ENCODE results near the gene TNIK.

TNIK gene

DNA sequence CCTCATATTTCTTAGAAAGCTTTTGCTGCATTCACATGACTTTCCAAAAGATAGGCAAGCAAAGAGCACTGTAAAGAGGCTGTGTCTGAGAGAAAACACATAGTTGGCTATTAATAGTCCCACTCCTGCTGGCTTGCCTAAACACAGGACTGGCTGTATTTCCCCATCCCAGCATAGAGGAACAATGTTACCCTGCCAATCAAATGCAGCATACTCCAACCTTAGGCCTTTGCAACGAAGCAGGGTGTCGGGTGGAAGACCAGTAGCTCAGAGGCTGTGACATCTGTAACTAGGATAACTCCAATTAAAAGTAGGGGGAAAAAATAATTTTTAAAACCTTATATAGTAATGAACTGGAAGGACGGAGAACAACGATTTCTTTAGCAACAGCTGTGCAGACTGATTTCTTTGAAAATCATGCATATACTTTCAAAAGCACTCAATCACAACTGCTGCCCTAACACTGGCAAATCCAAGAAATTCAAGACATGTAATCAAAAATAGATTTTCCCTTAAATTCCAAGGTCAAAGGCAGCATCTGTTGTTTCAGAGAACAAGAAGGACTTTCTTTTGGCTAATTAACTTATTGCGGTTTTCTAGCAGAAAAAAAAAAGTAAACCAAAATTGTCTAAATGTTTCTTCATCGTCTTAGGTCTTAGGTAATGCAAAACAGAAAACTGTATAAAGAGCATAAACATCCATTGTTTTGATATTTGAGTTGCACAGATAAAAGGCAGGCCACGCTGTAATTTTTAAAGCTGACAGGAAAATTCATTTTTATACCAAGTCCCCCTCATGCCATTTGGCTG is 139.3 kb downstream of the TNIK start:
- peak overlapping the region; percentile 32 for H3K4me3 ChIP-seq
- no peak for DNase-seq (ENCODE audit: low spot score)
- peak overlapping the region; percentile 48 to 57 for H3K27ac ChIP-seq
- TF ChIP-seq, protein P1, sequence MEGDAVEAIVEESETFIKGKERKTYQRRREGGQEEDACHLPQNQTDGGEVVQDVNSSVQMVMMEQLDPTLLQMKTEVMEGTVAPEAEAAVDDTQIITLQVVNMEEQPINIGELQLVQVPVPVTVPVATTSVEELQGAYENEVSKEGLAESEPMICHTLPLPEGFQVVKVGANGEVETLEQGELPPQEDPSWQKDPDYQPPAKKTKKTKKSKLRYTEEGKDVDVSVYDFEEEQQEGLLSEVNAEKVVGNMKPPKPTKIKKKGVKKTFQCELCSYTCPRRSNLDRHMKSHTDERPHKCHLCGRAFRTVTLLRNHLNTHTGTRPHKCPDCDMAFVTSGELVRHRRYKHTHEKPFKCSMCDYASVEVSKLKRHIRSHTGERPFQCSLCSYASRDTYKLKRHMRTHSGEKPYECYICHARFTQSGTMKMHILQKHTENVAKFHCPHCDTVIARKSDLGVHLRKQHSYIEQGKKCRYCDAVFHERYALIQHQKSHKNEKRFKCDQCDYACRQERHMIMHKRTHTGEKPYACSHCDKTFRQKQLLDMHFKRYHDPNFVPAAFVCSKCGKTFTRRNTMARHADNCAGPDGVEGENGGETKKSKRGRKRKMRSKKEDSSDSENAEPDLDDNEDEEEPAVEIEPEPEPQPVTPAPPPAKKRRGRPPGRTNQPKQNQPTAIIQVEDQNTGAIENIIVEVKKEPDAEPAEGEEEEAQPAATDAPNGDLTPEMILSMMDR (IDR thresholded peaks at IDR 0.05) = no peak

DNA sequence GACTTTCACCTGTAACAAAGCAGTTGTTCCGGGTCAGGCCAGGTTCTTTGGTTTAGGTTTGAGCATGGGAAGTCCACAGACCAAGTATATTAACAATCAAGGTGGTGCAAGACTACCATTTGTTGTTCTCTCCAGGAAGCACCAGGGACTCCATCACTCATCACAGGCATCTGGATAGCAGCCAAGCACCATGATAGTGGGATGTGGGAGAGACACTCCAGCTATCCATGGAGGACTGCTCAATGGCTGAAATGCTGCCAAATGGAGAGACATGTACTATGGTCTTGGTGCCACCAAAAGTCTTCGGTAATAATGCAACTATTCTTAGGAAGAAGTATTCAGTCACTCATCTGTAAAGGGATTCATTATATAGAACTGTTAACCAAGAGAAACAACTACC is 143.0 kb downstream of the TNIK start:
- TF ChIP-seq, protein P1 (IDR thresholded peaks at IDR 0.05) = no peak
- no peak for DNase-seq (ENCODE audit: low spot score)
- Histone ChIP-seq H3K27ac (no peak overlapping the region), H3K4me3 (no peak overlapping the region)

GRCh38 chr3:171315919-171316318 is 144.3 kb downstream of the TNIK start:
- TF ChIP-seq, protein P1 (IDR thresholded peaks at IDR 0.05) = no peak
- Histone ChIP-seq H3K27ac (no peak overlapping the region), H3K4me3 (no peak overlapping the region)
- DNase-seq (ENCODE audit: low spot score) = no peak

DNA sequence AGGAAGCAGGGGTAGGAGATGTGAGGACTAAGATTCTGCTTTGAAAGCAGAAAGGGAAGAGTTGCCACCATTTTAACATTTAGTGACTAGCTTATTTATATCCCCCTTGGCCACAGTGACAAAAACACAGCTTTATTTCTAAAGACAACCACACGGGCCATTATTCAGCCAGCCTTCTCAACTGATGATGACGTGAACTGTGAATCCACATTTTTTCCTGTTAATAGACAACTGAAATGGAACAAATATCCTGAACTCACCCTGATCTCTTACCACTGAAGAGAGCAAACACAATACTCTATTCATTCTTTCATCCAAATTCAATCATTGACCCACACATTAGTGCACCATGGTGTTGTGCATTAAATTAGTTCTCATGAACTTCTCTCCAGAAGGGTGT is 145.1 kb downstream of the TNIK start:
- no peak overlapping the region for H3K27ac ChIP-seq
- H3K4me3 ChIP-seq = no peak overlapping the region
- no peak for DNase-seq (ENCODE audit: low spot score)
- TF ChIP-seq, protein P1 (IDR thresholded peaks at IDR 0.05) = no peak

GRCh38 chr3:171314341-171314740 is 145.9 kb downstream of the TNIK start:
- DNase-seq (ENCODE audit: low spot score) = no peak
- TF ChIP-seq, protein P1 (IDR thresholded peaks at IDR 0.05) = no peak
- H3K27ac ChIP-seq = no peak overlapping the region
- H3K4me3 ChIP-seq = no peak overlapping the region

DNA sequence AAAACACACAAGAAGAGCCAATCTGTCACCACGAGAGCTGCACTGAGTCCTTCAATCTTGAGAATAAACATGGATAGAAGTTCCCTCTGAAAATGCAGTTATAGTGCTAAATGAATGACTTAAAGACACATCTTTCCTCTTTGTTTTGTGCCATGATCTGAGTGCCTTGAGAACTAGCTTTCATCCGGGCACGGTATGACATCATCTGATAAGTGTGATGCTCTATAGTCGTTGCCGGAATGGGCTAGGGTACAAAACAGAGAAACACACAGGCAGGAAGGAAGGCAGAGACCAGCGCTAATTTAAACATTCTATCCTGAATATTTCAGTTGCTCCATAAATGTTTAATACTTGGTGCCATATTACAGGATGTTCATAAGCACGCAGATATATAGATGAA is 146.5 kb downstream of the TNIK start:
- Histone ChIP-seq H3K4me3 (no peak overlapping the region), H3K27ac (no peak overlapping the region)
- TF ChIP-seq, protein P1 (IDR thresholded peaks at IDR 0.05) = no peak
- no peak for DNase-seq (ENCODE audit: low spot score)

DNA sequence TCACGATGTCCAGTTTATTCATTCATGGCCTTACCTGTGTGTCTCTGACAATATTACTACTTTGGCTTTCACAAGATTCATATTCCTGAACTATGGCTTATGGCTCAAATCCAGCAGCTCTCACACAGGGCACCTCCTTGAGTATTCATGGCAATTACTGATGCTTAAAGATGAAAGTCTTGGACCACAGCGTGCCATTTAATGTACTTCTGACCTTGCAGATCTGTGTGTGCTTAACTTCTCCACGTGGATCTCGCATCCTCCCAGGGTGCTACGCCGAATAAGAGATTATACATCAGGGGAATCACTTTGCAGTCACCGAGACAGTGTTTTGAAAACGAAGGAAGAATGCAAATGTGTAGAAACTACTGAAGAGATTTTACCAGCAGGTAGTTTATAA is 147.5 kb downstream of the TNIK start:
- no peak overlapping the region for H3K27ac ChIP-seq
- H3K4me3 ChIP-seq = no peak overlapping the region
- no peak for DNase-seq (ENCODE audit: low spot score)
- TF ChIP-seq, protein P1 (IDR thresholded peaks at IDR 0.05) = no peak

All from coronary artery (tissue), 2 donors.